ENCODE data around the gene ARHGAP15. TPM values are rescaled to one million over a fixed set of nuclear protein-coding genes. Genes with fewer than 3 reads are reported as not detected.

ARHGAP15 gene
- total RNA-seq, 1 experiment from 2014 or later, result 0.41 TPM

- no TSS peak for BruUV-seq (replicated peaks)
- Histone ChIP-seq H3K4me1 (ENCODE audit: control insufficient read depth, insufficient read depth, low read length) (no peaks in the 10 kb centered on the region), H3K27me3 (ENCODE audit: control insufficient read depth, insufficient read depth, low read length) (no peaks in the 10 kb centered on the region), H3K27ac (ENCODE audit: low read length) (no peak overlapping the region), H3K36me3 (ENCODE audit: control insufficient read depth, insufficient read depth, low read length) (no peaks in the 10 kb centered on the region), H3K9me3 (ENCODE audit: control insufficient read depth, insufficient read depth, low read depth, low read length) (no peaks in the 10 kb centered on the region), H3K4me3 (ENCODE audit: low read depth in 2 of 2, low read length in 2 of 2) (no peak overlapping the region)
- TF ChIP-seq REST (IDR thresholded peaks at IDR 0.05; ENCODE audit: insufficient read depth in 1 of 2, low read depth in 2 of 2, low read length in 1 of 2), result no peak
- TF ChIP-seq, protein P1, sequence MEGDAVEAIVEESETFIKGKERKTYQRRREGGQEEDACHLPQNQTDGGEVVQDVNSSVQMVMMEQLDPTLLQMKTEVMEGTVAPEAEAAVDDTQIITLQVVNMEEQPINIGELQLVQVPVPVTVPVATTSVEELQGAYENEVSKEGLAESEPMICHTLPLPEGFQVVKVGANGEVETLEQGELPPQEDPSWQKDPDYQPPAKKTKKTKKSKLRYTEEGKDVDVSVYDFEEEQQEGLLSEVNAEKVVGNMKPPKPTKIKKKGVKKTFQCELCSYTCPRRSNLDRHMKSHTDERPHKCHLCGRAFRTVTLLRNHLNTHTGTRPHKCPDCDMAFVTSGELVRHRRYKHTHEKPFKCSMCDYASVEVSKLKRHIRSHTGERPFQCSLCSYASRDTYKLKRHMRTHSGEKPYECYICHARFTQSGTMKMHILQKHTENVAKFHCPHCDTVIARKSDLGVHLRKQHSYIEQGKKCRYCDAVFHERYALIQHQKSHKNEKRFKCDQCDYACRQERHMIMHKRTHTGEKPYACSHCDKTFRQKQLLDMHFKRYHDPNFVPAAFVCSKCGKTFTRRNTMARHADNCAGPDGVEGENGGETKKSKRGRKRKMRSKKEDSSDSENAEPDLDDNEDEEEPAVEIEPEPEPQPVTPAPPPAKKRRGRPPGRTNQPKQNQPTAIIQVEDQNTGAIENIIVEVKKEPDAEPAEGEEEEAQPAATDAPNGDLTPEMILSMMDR (IDR thresholded peaks at IDR 0.05), result no peak
- TF ChIP-seq TCF7L2 (IDR thresholded peaks at IDR 0.05; ENCODE audit: low read depth, low read length), result no peak
- TF ChIP-seq SIN3A (IDR thresholded peaks at IDR 0.05; ENCODE audit: borderline replicate concordance, insufficient read depth, low read depth, low read length), result no peak
- TF ChIP-seq POLR2AphosphoS5 (IDR thresholded peaks at IDR 0.05; ENCODE audit: low read depth, low read length), result no peak
- in situ Hi-C loops (cut with HindIII; ENCODE audit: low pct_unique_long_range_greater_than_20kb, low sequenced_read_pairs), result no loop called here
- POLR2A ChIA-PET, result no interaction called here
- no peak for ATAC-seq
- DNase-seq (ENCODE audit: low read depth, low spot score), result no peak
- CTCF ChIA-PET, result interaction anchor here (0.7 kb wide), 1 partner anchor 139 kb away, joined by 4 read pairs; no protein-coding TSS in a partner anchor
- intact Hi-C loops (cut with micrococcal nuclease; ENCODE audit: unreplicated experiment), result no loop called here
These were observed 45.6 kb upstream of the ARHGAP15 start for GRCh38 chr2:143083636-143084035.

DNA sequence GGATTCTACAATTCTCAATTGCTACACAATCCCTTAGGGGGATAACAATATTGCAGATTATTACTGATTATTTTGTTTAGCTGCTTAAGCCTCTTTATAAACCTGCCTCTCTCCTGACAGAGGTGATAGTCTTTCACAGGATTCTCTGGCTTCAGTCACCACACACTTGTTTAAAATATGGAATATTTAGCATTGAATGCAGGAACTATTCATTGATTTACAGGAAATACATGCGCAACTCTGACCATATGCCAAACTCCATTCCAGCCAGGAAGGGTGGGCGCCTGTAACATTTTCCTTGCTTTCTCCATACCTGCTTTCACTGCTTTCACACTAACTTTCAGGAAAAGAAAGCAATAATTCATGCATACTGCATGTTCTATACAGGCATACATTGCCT is 44.8 kb upstream of the ARHGAP15 start:
- no peaks in the 10 kb centered on the region for H3K27me3 ChIP-seq (ENCODE audit: control insufficient read depth, insufficient read depth, low read length)
- no peaks in the 10 kb centered on the region for H3K9me3 ChIP-seq (ENCODE audit: control insufficient read depth, insufficient read depth, low read depth, low read length)
- CTCF ChIA-PET, result no interaction called here
- no peak overlapping the region for H3K4me3 ChIP-seq (ENCODE audit: low read depth in 2 of 2, low read length in 2 of 2)
- no peaks in the 10 kb centered on the region for H3K4me1 ChIP-seq (ENCODE audit: control insufficient read depth, insufficient read depth, low read length)
- intact Hi-C loops (cut with micrococcal nuclease; ENCODE audit: unreplicated experiment) (no loop called here), in situ Hi-C loops (cut with HindIII; ENCODE audit: low pct_unique_long_range_greater_than_20kb, low sequenced_read_pairs) (no loop called here)
- BruUV-seq (replicated peaks), result no TSS peak
- H3K27ac ChIP-seq (ENCODE audit: low read length), result no peak overlapping the region
- TF ChIP-seq POLR2AphosphoS5 (IDR thresholded peaks at IDR 0.05; ENCODE audit: low read depth, low read length), result no peak
- TF ChIP-seq REST (IDR thresholded peaks at IDR 0.05; ENCODE audit: insufficient read depth in 1 of 2, low read depth in 2 of 2, low read length in 1 of 2), result no peak
- TF ChIP-seq SIN3A (IDR thresholded peaks at IDR 0.05; ENCODE audit: borderline replicate concordance, insufficient read depth, low read depth, low read length), result no peak
- TF ChIP-seq, protein P1 (IDR thresholded peaks at IDR 0.05), result no peak
- no peak for TF ChIP-seq TCF7L2 (IDR thresholded peaks at IDR 0.05; ENCODE audit: low read depth, low read length)
- ATAC-seq, result no peak
- POLR2A ChIA-PET, result interaction anchor here (0.5 kb wide), 1 partner anchor 1924 kb away, joined by 5 read pairs; no protein-coding TSS in a partner anchor
- no peak for DNase-seq (ENCODE audit: low read depth, low spot score)
- H3K36me3 ChIP-seq (ENCODE audit: control insufficient read depth, insufficient read depth, low read length), result no peaks in the 10 kb centered on the region
